MM.1S (cell line): ENCODE measurements around the gene CALHM3.

Experiments
- EZH2phosphoT487 ChIP-seq: fragments of 300-600 bp; sonication (generic); IDR thresholded peaks from 2 replicates; pipeline ENCODE4 v1.6.1; 2018; ENCODE audit warnings: antibody characterized with exemption, low read length
- TF ChIP-seq, protein P1 (sequence below): fragments of 300-600 bp; sonication (generic); IDR thresholded peaks from 2 replicates; pipeline ENCODE4 v1.5.1; 2016; ENCODE audit warnings: antibody characterized with exemption, low read length, mixed read lengths

DNA sequence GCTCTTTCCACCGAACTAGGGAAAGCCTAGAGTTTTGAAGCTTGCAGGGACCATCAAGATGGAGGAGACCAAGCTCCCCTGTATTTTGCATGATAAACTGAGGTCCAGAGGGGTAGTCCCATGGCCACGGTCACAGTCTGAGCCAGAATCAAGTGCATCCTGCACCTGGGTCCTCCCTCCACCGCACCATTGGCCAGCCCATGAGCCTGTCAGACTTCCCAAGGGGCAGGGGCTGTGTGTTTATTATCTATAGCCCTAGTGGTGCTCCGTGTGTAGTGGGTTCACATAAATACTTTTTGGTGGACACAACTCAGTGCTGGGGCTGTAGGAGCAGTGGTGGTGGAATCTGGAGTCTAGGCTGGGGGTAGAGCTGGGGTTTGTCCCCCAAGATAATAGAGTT is 3.6 kb downstream of the CALHM3 start:
- TF ChIP-seq, protein P1, sequence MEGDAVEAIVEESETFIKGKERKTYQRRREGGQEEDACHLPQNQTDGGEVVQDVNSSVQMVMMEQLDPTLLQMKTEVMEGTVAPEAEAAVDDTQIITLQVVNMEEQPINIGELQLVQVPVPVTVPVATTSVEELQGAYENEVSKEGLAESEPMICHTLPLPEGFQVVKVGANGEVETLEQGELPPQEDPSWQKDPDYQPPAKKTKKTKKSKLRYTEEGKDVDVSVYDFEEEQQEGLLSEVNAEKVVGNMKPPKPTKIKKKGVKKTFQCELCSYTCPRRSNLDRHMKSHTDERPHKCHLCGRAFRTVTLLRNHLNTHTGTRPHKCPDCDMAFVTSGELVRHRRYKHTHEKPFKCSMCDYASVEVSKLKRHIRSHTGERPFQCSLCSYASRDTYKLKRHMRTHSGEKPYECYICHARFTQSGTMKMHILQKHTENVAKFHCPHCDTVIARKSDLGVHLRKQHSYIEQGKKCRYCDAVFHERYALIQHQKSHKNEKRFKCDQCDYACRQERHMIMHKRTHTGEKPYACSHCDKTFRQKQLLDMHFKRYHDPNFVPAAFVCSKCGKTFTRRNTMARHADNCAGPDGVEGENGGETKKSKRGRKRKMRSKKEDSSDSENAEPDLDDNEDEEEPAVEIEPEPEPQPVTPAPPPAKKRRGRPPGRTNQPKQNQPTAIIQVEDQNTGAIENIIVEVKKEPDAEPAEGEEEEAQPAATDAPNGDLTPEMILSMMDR = no peak
- no peak for TF ChIP-seq EZH2phosphoT487
